Right lobe of liver (tissue), 6 donors: Measurements from ENCODE around the gene SNED1. TPM values are rescaled to one million over a fixed set of nuclear protein-coding genes. Genes with fewer than 3 reads are reported as not detected.

Source experiments
- ATAC-seq, 4 donors: fragments of 200-7000 bp; cut with Tn5 transposase; one replicate each; pipeline ENCODE4 v1.9.1; 2020; ENCODE audit warnings: mild to moderate bottlenecking in 4 of 4, moderate library complexity in 4 of 4
- DNase-seq, 3 donors: peaks; one replicate each; pipeline ENCODE4 v3.0.0-alpha.2; 2020
- H3K27ac ChIP-seq, 3 donors: fragments of 200-600 bp; one replicate each; pipeline ENCODE4 v1.8.0; 2022
- H3K27me3 ChIP-seq, 2 donors: fragments of 200-600 bp; one replicate each; pipeline ENCODE4 v1.8.0; 2022
- H3K36me3 ChIP-seq, 4 donors: fragments of 200-600 bp; sonication (generic) in 1 of 4; one replicate each; pipeline versions ENCODE4 v1.5.1 to v1.8.0; 2017 to 2022; ENCODE audit warnings: control low read depth in 1 of 4
- H3K4me1 ChIP-seq, 4 donors: fragments of 200-600 bp; sonication (generic) in 1 of 4; one replicate each; pipeline versions ENCODE4 v1.5.1 to v1.8.0; 2017 to 2022; ENCODE audit warnings: control low read depth in 1 of 4
- H3K4me3 ChIP-seq, 3 donors: fragments of 200-600 bp; one replicate each; pipeline ENCODE4 v1.8.0; 2022
- H3K9me3 ChIP-seq, 4 donors: fragments of 200-600 bp; sonication (generic) in 1 of 4; one replicate each; pipeline versions ENCODE4 v1.5.1 to v1.8.0; 2017 to 2022; ENCODE audit warnings: control low read depth in 1 of 4
- POLR2A ChIP-seq: fragments of 450-650 bp; IDR thresholded peaks from one replicate; pipeline ENCODE4 v1.6.1; 2017; ENCODE audit warnings: antibody characterized with exemption, mild to moderate bottlenecking
- WGBS: methylation state at CpG from one replicate; pipeline ENCODE4 v1.1.6; 2018; ENCODE audit warnings: low coverage, low lambda C conversion rate; ENCODE audit not compliant: insufficient coverage; ENCODE audit errors: missing lambda C conversion rate; 5-methylcytosine and 5-hydroxymethylcytosine counted together
- intact Hi-C, 2 donors: fragments of 100-400 bp; cut with DNase I; formaldehyde crosslinking; loops; one replicate each; pipeline versions ENCODE4 v1.11.2 to v1.14.1; 2022
- total RNA-seq, 6 experiments: library from RNA; depleted of rRNA in 2 of 6; stranded (reverse); fragments of >200 nt in 2 of 6; fragmentation: NEBNext Ultra II Directional in 3 of 6; extraction: Animal tissue kit (Norgen Biotek cat#: 25700) in 3 of 6; gene quantifications; one replicate each; pipeline versions ENCODE4 v1.1.0 to v1.2.4, GENCODE V29; 2016 to 2023
- TF ChIP-seq, protein P1 (sequence below), 4 donors: fragments of 200-600 bp in 3 of 4; fragments of 450-650 bp in 1 of 4; IDR thresholded peaks; one replicate each; pipeline versions ENCODE4 v1.5.1 to v1.8.0; 2016 to 2022; ENCODE audit warnings: antibody characterized with exemption in 4 of 4, mild to moderate bottlenecking in 2 of 4
- donor health status: DM: no; HTN: yes; CAD: no.
- donor health status: DM: no; HTN: no; CAD: no.
- donor health status: DM: no; HTN: no; CAD: no.
- donor health status: DM: no; HTN: yes; CAD: no.
- donor health status: DM: no; HTN: yes; CAD: no.

Gene SNED1
- total RNA-seq, 6 experiments from 2014 or later: 7.4 to 27.8 (median 13.2) TPM

DNA sequence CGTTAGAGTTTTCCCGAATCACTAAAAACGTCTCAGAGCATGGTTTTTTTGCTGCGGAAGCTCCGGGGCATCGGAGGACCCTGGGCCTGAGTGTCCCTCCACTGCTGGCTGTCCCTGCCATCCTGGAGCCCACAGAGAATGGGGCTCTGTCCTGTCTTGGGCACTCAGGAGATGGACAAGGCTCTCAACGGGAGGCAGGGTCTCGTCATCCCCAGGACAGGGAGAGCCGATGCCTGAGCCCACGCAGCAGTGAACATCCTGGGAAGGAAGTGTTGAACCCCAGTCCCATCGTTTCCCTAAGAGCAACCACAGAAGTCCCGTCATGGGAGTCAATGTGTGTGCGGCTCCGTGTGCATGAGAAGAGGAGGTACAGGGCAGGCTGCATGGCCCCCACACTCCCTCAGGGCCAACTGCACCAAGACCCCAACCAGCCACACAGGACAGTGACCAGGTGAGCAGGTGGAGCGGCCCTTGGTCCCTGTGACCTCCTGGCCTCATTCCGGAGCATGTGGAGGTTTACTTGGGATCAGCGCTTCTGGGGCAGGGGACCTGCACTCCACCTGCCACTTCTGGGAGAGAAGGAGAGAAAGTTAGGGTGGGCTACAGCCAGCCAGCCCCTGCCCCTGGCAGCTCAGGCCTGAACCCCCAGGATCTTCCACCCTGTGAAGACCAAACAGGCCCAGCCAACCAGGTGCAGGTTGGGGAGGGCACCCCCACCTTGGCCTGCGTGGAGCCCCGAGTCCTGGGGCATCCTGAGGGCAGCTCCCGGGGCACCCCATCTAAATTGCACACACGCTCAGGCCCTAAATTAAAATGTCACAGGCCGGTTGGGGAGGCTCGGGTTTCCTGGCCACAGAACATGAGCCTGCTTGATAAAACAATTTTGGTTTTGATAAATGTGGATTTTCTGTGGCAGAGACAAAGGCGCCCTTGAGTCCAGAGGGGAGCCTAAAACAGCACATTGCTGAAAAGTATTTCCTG is 3.1 kb upstream of the SNED1 start:
- peaks cover 0 to 43% (median 16%) of the 10 kb centered on the region in 4 donors for H3K4me1 ChIP-seq
- H3K4me3 ChIP-seq: no peak overlapping the region
- intact Hi-C loops: loop anchor here in 1 of 2 donors (10.0 kb wide), 2 partner anchors 81 to 141 kb away; no protein-coding TSS in a partner anchor
- peak overlapping the region in 1 of 3 donors; percentile 91 for H3K27ac ChIP-seq
- 33% methylated on average over 8 of the region's 24 CpGs for WGBS
- ATAC-seq: no peak
- no peak for DNase-seq
- H3K9me3 ChIP-seq: no peaks in the 10 kb centered on the region
- H3K36me3 ChIP-seq: no peaks in the 10 kb centered on the region
- no peak for TF ChIP-seq POLR2A
- TF ChIP-seq, protein P1, sequence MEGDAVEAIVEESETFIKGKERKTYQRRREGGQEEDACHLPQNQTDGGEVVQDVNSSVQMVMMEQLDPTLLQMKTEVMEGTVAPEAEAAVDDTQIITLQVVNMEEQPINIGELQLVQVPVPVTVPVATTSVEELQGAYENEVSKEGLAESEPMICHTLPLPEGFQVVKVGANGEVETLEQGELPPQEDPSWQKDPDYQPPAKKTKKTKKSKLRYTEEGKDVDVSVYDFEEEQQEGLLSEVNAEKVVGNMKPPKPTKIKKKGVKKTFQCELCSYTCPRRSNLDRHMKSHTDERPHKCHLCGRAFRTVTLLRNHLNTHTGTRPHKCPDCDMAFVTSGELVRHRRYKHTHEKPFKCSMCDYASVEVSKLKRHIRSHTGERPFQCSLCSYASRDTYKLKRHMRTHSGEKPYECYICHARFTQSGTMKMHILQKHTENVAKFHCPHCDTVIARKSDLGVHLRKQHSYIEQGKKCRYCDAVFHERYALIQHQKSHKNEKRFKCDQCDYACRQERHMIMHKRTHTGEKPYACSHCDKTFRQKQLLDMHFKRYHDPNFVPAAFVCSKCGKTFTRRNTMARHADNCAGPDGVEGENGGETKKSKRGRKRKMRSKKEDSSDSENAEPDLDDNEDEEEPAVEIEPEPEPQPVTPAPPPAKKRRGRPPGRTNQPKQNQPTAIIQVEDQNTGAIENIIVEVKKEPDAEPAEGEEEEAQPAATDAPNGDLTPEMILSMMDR (IDR thresholded peaks at IDR 0.05): no peak
- H3K27me3 ChIP-seq: no peaks in the 10 kb centered on the region

DNA sequence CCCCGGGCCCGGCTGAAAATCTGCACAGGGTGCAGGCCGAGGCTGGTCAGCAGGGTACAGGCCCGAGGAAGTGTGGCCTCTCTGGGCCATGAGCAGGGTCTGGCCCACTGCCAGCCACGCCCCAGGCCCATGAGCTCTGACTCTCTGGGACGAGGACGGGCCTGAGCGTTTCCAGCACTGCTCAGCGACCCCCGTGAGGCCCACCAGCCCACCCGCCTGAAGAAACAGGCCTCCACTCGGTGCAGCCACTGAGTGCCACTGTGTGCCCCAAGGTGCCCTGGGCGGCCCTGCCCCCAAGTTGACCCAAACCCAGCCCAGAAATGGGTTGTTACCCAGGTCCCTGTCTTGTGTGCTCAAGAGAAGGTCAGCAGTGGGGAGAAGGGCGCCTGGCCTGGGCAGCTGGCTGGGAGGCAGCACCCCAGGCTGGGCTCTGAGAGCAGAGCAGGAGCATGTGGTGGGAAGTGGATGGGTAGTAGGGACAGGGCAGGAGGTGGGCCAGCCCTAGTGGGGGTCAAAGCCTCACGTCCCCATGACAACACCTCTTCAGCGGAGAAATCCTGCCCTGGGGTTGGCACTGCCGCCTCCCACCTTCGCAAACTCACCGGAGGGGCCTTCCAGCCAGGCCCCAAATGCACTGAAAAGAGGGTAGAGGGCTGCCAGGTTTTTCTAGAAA is 2.1 kb upstream of the SNED1 start:
- TF ChIP-seq, protein P1 (IDR thresholded peaks at IDR 0.05): no peak
- TF ChIP-seq POLR2A: no peak
- Histone ChIP-seq H3K9me3 (no peaks in the 10 kb centered on the region), H3K27me3 (no peaks in the 10 kb centered on the region), H3K4me1 (peaks cover 0 to 52% (median 20%) of the 10 kb centered on the region in 4 donors), H3K4me3 (no peak overlapping the region), H3K27ac (peak overlapping the region in 2 of 3 donors; percentile 75 to 91), H3K36me3 (no peaks in the 10 kb centered on the region)
- peak in 1 of 3 donors; percentile 81 for DNase-seq
- peak in 1 of 4 donors; percentile 18 for ATAC-seq
- intact Hi-C loops: loop anchor here in 1 of 2 donors (10.0 kb wide), 2 partner anchors 81 to 141 kb away; no protein-coding TSS in a partner anchor
- WGBS: 34% methylated on average over 8 of the region's 19 CpGs

DNA sequence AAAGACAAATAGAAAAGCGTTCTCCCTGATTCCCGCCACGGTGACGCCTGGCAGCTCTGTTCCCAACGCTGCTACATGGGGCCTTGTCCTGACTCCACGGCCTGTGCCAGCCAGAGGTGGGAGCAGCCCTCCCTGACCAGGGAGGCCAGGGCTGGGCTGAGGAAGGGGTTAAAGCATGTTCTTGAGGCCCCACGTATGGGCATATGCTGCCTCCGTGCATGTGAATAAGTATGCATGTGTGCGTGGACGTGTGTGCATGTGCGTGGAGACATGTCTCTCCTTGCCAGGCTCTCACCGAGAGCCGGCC is 1.6 kb upstream of the SNED1 start:
- DNase-seq: no peak
- no peaks in the 10 kb centered on the region for H3K27me3 ChIP-seq
- H3K4me3 ChIP-seq: no peak overlapping the region
- TF ChIP-seq, protein P1 (IDR thresholded peaks at IDR 0.05): no peak
- no peak for TF ChIP-seq POLR2A
- H3K9me3 ChIP-seq: no peaks in the 10 kb centered on the region
- ATAC-seq: no peak
- H3K36me3 ChIP-seq: no peaks in the 10 kb centered on the region
- H3K27ac ChIP-seq: peak overlapping the region in 2 of 3 donors; percentile 75 to 91
- H3K4me1 ChIP-seq: peaks cover 0 to 57% (median 23%) of the 10 kb centered on the region in 4 donors
- intact Hi-C loops: loop anchor here in 1 of 2 donors (10.0 kb wide), 2 partner anchors 82 to 142 kb away; no protein-coding TSS in a partner anchor
- 26% methylated on average over 8 of the region's 13 CpGs for WGBS

DNA sequence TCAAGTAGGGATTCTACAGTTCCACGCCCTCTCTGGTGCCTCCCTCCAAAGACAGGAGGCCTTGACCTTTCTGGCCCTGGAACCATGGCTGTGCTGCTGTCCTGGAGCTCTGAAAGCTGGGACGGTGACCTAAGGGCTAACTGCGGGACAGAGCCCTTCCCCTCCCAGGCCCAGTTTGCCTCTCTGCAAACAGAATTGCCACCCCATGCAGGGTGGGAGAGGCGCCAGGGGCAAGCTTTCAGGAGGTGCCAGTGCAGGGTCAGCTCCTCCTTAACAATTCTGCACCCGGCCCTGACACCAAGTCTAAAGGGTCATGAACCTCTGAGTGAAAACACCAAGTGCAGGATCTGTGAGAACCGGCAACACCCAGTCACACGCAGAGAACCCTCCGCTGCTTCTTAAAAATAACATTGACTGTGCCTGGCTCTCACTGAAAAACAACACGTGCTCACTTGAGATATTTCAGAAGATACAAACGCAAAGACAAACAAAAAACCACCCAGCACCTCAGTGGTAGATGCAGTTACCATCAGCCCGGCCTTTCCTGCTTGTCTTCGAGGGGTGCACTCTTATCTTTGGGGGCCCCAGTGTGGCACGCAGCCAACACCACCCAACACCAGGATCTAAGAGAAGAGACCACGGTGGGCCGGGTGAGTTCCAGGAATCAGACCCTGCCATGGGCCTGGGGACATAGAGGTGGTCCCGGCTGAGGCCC is 1.1 kb upstream of the SNED1 start:
- intact Hi-C loops: loop anchor here in 1 of 2 donors (10.0 kb wide), 2 partner anchors 82 to 142 kb away; no protein-coding TSS in a partner anchor
- Histone ChIP-seq H3K4me3 (peak overlapping the region in 2 of 3 donors; percentile 77 to 88), H3K36me3 (no peaks in the 10 kb centered on the region), H3K27ac (peak overlapping the region in 2 of 3 donors; percentile 75 to 91), H3K9me3 (no peaks in the 10 kb centered on the region), H3K4me1 (peaks cover 0 to 57% (median 23%) of the 10 kb centered on the region in 4 donors), H3K27me3 (no peaks in the 10 kb centered on the region)
- DNase-seq (peak in 2 of 3 donors; percentile 96), ATAC-seq (peak; percentile 10 to 68 (median 55))
- 31% methylated on average over 12 of the region's 16 CpGs for WGBS
- TF ChIP-seq, protein P1 (IDR thresholded peaks at IDR 0.05): no peak
- TF ChIP-seq POLR2A: no peak
